Dendritic cell treated with granulocyte-macrophage colony-stimulating factor and Interleukin-4, amounts not matched to agents 40 ng/mL and 50 ng/mL, for 4 days (primary cell): ENCODE measurements around the gene GNPAT.
A peak's percentile ranks its signal among the peaks of the same experiment; 100 is the strongest.

Experiments
- H3K27ac Mint-ChIP-seq: one replicate; pipeline ENCODE4 v1.8.0; 2022; ENCODE audit warnings: mild to moderate bottlenecking, mixed read lengths
- H3K27me3 Mint-ChIP-seq: one replicate; pipeline ENCODE4 v1.8.0; 2022; ENCODE audit warnings: mild to moderate bottlenecking, mixed read lengths
- H3K36me3 Mint-ChIP-seq: one replicate; pipeline ENCODE4 v1.8.0; 2022; ENCODE audit warnings: low read depth, mixed read lengths
- H3K4me1 Mint-ChIP-seq: one replicate; pipeline ENCODE4 v1.8.0; 2022; ENCODE audit warnings: low read depth, mixed read lengths
- H3K4me3 Mint-ChIP-seq: one replicate; pipeline ENCODE4 v1.8.0; 2022; ENCODE audit warnings: mild to moderate bottlenecking, moderate library complexity, mixed read lengths
- H3K9me3 Mint-ChIP-seq: one replicate; pipeline ENCODE4 v1.8.0; 2022; ENCODE audit warnings: mixed read lengths
- intact Hi-C: fragments of 100-400 bp; cut with micrococcal nuclease; formaldehyde crosslinking; loops from one replicate; pipeline ENCODE4 v1.15.0; 2022

Gene GNPAT

DNA sequence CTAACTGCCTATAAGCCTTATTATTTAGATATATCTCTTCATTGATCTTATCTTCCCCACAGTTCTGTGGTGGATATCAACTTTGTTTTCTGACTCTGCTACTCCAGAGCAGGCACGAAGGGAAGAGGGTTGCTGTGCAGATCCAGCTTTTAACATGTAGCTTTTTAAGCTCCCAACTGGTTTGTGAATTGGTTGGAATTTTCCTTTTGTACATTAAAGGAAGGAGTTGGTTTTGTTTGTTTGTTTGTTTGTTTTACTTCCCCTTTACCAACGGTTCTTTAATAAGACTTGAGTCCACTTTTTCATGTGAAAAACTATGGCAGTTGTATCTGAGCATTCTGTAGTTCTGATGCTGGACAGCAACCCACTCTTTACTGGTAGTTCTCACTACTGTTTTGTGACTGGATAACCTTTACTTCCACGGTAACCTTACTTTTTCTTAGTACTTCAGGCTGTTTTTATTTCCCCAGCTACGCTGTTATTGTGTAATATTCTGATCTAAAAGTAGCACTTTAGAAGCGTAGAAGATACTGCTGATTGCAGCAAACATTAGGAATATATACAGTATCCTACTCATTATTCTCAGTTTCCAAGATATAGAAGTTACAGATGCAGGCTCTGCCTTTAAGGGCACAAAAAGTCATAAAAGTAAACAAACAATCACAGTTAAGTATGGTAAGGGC lies 1.6 kb downstream of the GNPAT start:
- H3K36me3 Mint-ChIP-seq: peaks cover 54% of the 10 kb centered on the region
- H3K4me1 Mint-ChIP-seq: peaks cover 57% of the 10 kb centered on the region
- peak overlapping the region; percentile 98 for H3K4me3 Mint-ChIP-seq
- intact Hi-C loops: loop anchor here (5.0 kb wide), 1 partner anchor 95 kb away; the partner anchor contains the start of genes EXOC8 and SPRTN
- peak overlapping the region; percentile 29 for H3K27ac Mint-ChIP-seq
- no peaks in the 10 kb centered on the region for H3K9me3 Mint-ChIP-seq
- no peaks in the 10 kb centered on the region for H3K27me3 Mint-ChIP-seq

DNA sequence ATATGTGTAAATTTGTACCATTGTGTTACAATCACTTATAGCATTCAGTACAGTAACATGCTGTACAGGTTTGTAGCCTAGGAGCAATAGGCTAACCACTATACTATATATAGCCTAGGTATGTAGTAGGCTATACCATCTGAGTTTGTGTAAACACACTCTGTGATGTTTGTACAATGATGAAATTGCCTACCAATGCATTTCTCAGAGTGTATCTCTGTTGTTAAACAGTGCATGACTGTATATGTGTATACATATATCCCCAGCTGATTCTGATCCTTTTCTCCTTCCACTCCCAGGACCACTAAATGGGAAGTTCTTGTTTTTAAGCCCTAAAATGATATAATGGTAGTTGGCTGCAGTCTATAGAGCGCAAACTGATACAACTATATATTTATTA lies 7.8 kb downstream of the GNPAT start:
- Mint-ChIP-seq H3K9me3 (no peaks in the 10 kb centered on the region), H3K27me3 (no peaks in the 10 kb centered on the region), H3K27ac (no peak overlapping the region), H3K36me3 (peaks cover 58% of the 10 kb centered on the region), H3K4me3 (no peak overlapping the region), H3K4me1 (peaks cover 28% of the 10 kb centered on the region)
- intact Hi-C loops: no loop called here

DNA sequence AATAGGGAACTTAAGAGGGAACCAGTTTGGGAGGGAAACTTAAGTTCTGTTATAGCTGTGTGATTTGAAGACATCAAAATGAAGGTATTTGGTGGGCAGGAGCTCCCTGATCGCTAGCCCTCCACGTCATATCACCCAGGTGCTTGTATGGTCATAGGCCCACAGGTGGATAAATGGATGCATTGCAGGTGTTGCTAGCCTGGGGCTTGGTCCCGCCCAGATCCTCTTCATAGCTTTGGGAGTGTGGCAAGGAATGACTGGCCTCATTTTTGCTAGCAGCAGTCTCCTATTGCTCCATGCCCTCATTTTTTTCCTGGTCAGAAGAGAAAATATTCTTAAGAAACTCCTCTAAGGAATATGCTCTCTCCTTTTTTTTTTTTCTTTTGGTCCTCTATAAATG lies 11.3 kb downstream of the GNPAT start:
- Mint-ChIP-seq H3K9me3 (peaks cover 19% of the 10 kb centered on the region), H3K27ac (no peak overlapping the region), H3K27me3 (no peaks in the 10 kb centered on the region), H3K4me1 (peaks cover 6% of the 10 kb centered on the region), H3K36me3 (peaks cover 74% of the 10 kb centered on the region), H3K4me3 (no peak overlapping the region)
- intact Hi-C loops: no loop called here

DNA sequence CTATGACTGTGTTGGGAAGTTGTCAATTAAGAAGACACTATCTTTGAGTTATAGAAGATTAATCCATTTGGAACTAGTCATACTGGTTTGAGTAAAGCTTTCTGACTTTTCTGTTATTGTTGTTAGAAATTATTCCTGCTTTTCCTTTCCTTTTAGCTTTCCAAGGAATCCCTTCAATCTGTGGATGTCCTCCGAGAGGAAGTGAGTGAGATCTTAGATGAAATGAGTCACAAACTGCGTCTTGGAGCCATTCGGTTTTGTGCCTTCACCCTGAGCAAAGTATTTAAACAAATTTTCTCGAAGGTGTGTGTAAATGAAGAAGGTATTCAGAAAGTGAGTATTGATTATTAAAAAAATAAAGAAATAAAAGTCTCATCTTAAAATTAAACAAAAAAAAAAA lies 19.3 kb downstream of the GNPAT start:
- no peak overlapping the region for H3K4me3 Mint-ChIP-seq
- H3K4me1 Mint-ChIP-seq: no peaks in the 10 kb centered on the region
- no peaks in the 10 kb centered on the region for H3K27me3 Mint-ChIP-seq
- peaks cover 98% of the 10 kb centered on the region for H3K36me3 Mint-ChIP-seq
- no peak overlapping the region for H3K27ac Mint-ChIP-seq
- peaks cover 26% of the 10 kb centered on the region for H3K9me3 Mint-ChIP-seq
- intact Hi-C loops: no loop called here

DNA sequence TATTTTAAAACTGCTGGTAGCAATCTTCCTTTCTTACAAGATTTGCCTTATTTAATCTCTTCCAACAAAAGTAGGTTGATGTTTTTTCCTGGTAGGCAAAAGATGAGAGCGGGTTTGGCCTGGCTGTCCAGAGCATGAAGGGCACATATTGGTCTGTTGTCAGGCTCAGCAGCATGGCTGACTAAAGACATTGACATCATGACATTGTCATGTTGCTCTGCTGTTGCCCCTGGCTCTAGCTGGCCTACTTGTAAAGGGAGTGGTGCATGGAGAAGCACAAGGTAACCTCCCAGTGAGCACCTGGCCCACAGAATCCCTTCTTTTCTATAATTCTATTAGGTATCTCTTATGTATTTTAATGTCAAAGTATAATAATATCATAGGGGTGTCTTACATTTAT lies 23.6 kb downstream of the GNPAT start:
- H3K9me3 Mint-ChIP-seq: no peaks in the 10 kb centered on the region
- no peak overlapping the region for H3K4me3 Mint-ChIP-seq
- H3K27ac Mint-ChIP-seq: no peak overlapping the region
- no peaks in the 10 kb centered on the region for H3K27me3 Mint-ChIP-seq
- no peaks in the 10 kb centered on the region for H3K4me1 Mint-ChIP-seq
- H3K36me3 Mint-ChIP-seq: peaks cover 99% of the 10 kb centered on the region
- intact Hi-C loops: no loop called here

DNA sequence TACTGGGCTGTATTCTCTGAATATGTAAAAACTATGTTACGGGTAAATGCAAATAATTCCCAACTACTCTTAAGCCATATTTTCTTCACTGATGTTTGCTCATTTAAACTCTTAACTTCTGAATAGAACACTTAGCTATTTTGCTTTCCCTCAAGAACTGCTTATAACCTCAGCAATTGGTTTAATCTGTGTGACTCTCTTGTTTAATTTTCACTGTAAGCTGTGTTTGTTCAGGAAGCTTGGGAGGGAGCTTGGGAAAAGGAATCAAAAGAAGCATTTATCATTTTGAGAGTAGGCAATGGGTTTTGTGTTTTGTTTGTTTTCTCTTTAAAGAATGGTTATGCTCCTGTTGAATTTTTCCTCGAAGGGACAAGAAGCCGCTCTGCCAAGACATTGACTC lies 24.4 kb downstream of the GNPAT start:
- Mint-ChIP-seq H3K36me3 (peaks cover 99% of the 10 kb centered on the region), H3K4me1 (no peaks in the 10 kb centered on the region), H3K9me3 (no peaks in the 10 kb centered on the region), H3K27ac (no peak overlapping the region), H3K27me3 (no peaks in the 10 kb centered on the region), H3K4me3 (no peak overlapping the region)
- intact Hi-C loops: no loop called here

DNA sequence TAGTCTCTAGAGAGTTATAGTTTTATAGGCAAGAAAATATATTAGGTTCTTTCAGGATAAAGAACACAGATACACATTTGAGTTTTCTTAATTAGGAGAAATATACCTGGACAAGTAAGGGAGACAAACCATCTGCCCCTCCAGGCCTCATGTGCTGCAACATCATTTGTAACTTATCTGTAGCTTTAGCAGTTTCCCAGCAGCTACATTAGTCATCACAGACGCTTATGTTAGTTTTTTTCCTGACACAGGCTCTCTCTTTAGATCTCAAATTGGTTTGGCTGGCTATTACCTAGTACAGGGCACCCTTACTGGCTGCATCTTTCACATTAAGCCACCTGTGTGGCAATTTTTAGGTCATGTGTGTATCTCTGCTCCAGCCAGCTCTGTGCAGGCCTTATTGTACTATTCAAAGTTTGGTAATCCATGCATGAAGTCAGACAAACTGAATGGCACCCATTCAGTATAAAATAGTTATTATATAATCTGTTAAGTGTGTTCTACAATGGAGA lies 25.9 kb downstream of the GNPAT start:
- H3K4me1 Mint-ChIP-seq: no peaks in the 10 kb centered on the region
- no peak overlapping the region for H3K27ac Mint-ChIP-seq
- no peaks in the 10 kb centered on the region for H3K9me3 Mint-ChIP-seq
- H3K27me3 Mint-ChIP-seq: no peaks in the 10 kb centered on the region
- no peak overlapping the region for H3K4me3 Mint-ChIP-seq
- H3K36me3 Mint-ChIP-seq: peaks cover 100% of the 10 kb centered on the region
- intact Hi-C loops: no loop called here

DNA sequence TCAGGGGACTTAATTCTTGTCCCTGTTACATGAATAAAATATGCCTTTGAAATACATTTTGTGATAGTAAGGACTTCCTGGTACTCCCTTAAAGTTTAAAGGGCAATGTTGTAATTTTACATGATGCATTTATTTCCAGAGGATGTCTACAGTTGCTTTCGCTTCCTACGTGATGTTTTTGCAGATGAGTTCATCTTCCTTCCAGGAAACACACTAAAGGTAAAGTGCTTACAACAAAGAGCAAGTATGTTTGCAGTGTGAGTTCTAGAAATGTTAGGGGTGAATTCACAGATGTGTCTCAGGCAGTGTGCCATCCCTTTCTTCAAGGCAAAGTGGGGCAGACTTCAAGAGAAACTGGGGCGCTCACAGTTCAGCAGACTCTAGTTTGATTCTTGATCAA lies 31.2 kb downstream of the GNPAT start:
- no peaks in the 10 kb centered on the region for H3K27me3 Mint-ChIP-seq
- intact Hi-C loops: no loop called here
- H3K36me3 Mint-ChIP-seq: peaks cover 100% of the 10 kb centered on the region
- H3K9me3 Mint-ChIP-seq: no peaks in the 10 kb centered on the region
- H3K27ac Mint-ChIP-seq: no peak overlapping the region
- no peak overlapping the region for H3K4me3 Mint-ChIP-seq
- no peaks in the 10 kb centered on the region for H3K4me1 Mint-ChIP-seq

DNA sequence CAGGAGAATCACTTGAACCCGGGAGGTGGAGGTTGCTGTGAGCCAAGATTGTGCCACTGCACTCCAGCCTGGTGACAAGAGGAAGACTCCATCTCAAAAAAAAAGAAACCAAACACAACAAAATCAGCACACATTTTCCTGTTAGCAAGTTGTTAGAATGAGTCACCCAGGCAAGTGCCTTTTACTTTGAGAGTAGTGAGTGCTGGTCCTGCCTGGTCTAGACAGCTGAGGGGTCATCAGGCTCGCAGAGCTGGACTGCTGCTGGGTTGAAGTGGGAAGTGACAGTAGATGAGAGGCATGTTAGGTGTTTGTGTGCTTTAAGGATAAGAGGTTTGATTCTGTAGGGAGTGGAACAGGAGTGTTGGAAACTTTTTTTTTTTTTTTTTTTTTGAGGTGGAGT lies 31.9 kb downstream of the GNPAT start:
- peaks cover 100% of the 10 kb centered on the region for H3K36me3 Mint-ChIP-seq
- intact Hi-C loops: no loop called here
- H3K27me3 Mint-ChIP-seq: no peaks in the 10 kb centered on the region
- no peaks in the 10 kb centered on the region for H3K9me3 Mint-ChIP-seq
- no peaks in the 10 kb centered on the region for H3K4me1 Mint-ChIP-seq
- no peak overlapping the region for H3K27ac Mint-ChIP-seq
- H3K4me3 Mint-ChIP-seq: no peak overlapping the region

DNA sequence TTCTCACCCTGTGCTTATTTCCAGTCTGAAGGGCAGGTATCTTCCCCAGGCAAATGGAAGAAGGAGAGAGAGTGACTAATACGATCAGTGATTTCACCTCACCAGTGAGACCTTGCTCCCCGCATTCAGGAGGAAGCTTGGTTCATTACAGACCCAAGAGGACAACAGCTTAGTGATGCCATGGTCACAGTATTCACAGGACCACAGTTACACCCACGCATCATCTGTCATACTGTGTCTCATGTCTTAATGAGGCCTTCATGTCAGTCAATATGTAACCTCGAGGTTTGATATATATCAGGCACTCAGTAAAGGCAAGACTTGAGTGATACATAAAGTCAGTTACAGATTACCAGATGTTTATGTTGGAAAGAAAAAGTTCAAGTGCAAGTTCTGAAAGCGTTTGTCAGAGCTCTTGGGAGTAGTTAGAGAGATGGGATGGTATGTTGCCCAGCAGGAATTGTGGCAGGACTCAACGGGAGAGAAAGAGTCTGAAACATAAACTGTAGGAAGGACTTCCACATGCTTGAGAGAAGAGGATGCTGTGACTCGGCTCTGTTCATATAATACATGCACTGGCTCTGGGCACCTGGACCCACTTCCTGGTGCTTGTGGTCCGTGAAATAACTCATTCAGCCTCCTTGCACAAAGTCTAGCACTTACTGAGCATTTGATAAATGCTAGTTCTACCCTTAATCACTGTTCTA lies 33.3 kb downstream of the GNPAT start:
- Mint-ChIP-seq H3K27ac (no peak overlapping the region), H3K9me3 (no peaks in the 10 kb centered on the region), H3K4me3 (no peak overlapping the region), H3K36me3 (peaks cover 91% of the 10 kb centered on the region), H3K27me3 (no peaks in the 10 kb centered on the region), H3K4me1 (peaks cover 5% of the 10 kb centered on the region)
- intact Hi-C loops: no loop called here

DNA sequence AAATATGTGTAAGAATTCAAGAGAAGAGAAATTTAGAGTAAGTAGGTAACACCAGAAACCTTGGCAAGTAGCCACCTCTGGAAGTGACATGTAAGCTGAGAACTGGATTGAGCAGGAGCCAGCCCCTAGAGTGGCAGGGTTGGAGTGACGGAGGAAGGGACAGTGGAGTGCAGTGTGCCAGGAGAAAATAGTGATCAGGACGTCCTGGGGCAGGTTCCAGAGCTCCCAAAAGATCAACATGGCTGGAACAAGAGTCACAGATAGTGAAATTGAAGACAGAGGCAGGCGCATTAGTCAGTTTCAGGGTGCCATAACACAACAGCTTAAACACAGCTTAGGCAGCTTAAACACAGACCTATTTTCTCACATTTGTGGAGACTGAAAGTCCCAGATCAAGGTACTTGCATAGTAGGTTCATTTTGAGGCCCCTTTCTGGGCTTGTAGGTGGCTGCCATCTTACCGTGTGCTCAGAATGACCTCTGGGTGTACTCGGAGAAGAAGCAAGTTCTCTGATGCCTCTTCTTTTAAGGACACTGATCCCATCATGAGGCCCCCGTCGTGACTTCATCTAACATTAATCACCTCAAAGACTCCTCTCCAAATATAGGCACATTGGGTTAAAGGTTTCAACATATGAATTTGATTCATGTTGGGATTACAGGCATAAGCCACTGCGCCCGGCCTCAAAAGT lies 37.2 kb downstream of the GNPAT start:
- Mint-ChIP-seq H3K27me3 (no peaks in the 10 kb centered on the region), H3K4me3 (no peak overlapping the region), H3K27ac (no peak overlapping the region), H3K4me1 (peaks cover 5% of the 10 kb centered on the region), H3K36me3 (peaks cover 52% of the 10 kb centered on the region), H3K9me3 (no peaks in the 10 kb centered on the region)
- intact Hi-C loops: no loop called here

DNA sequence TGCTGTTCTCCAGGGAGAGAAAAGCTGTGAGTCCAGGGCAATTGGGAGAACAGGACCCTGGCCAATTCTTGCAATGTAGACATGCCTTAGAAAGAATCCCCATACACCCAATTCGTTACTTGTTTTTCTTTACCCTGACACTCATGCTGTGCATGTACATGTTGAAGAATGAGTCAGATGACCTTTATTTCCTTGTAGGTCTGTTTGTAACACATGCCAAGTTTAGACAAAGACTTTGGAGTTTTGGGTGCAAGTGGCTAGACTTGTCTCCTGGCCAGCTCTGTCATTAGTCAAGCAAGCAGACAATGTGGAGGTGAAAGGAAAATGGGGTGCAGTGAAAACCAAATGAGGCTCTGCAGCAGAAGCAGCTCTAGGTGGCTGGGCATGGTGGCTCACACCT lies 38.1 kb downstream of the GNPAT start:
- no peaks in the 10 kb centered on the region for H3K9me3 Mint-ChIP-seq
- no peaks in the 10 kb centered on the region for H3K27me3 Mint-ChIP-seq
- peaks cover 5% of the 10 kb centered on the region for H3K4me1 Mint-ChIP-seq
- H3K4me3 Mint-ChIP-seq: no peak overlapping the region
- intact Hi-C loops: no loop called here
- H3K27ac Mint-ChIP-seq: no peak overlapping the region
- peaks cover 43% of the 10 kb centered on the region for H3K36me3 Mint-ChIP-seq

DNA sequence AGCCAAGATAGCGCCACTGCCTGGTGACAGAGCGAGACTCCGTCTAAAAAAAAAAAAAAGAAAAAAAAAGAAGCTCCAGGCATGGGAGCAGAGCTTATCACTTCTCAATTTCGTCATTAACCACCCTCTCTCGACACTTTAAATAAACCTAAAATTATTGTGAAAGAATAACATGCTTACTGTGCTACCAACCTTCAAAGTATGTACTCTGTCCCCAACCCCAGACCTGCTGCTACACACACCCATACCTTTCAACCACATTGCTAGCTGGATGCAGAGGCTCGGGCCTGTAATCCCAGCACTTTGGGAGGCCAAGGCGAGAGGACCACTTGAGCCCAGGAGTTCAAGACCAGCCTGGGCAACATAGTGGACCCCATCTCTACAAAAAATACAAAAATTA lies 38.7 kb downstream of the GNPAT start:
- intact Hi-C loops: no loop called here
- Mint-ChIP-seq H3K9me3 (no peaks in the 10 kb centered on the region), H3K27me3 (no peaks in the 10 kb centered on the region), H3K4me3 (no peak overlapping the region), H3K36me3 (peaks cover 37% of the 10 kb centered on the region), H3K4me1 (peaks cover 5% of the 10 kb centered on the region), H3K27ac (no peak overlapping the region)

DNA sequence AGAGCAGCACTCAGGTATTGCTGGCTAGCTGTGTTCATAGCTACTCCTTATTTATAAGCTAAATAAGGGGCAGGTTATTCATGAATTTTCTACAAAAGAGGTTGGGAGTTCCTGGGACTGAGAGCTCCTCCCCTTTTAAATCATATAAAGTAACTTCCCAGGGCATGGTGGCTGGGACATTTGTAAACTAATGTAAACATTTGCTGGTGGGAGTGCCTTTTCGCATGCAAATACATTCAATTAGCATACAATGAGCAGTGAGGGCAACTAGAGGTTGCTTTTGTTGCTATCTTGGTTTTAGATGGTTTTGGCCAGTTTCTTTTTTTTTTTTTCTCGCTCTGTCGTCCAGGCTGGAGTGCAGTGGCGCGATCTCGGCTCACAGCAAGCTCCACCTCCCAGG lies 43.4 kb downstream of the GNPAT start:
- Mint-ChIP-seq H3K9me3 (no peaks in the 10 kb centered on the region), H3K36me3 (no peaks in the 10 kb centered on the region), H3K4me3 (no peak overlapping the region), H3K27ac (no peak overlapping the region), H3K27me3 (no peaks in the 10 kb centered on the region), H3K4me1 (no peaks in the 10 kb centered on the region)
- intact Hi-C loops: no loop called here
